Tibial nerve (tissue), 4 donors: Measurements from ENCODE around the gene LYSMD2. TPM values are rescaled to one million over a fixed set of nuclear protein-coding genes. Genes with fewer than 3 reads are reported as not detected.
A peak's percentile ranks its signal among the peaks of the same experiment; 100 is the strongest.

Experiments
- DNase-seq, 2 donors: peaks; one replicate each; pipeline ENCODE4 v3.0.0-alpha.2; 2019; ENCODE audit warnings: low spot score in 2 of 2
- H3K27ac ChIP-seq, 4 donors: fragments of 200-600 bp; sonication (generic) in 3 of 4; one replicate each; pipeline ENCODE4 v1.5.1; 2017 to 2019; ENCODE audit warnings: mild to moderate bottlenecking in 1 of 4
- H3K27me3 ChIP-seq, 2 donors: fragments of 200-600 bp; sonication (generic) in 1 of 2; one replicate each; pipeline versions ENCODE4 v1.5.1 to v1.6.0; 2017 to 2019
- H3K36me3 ChIP-seq, 3 donors: fragments of 200-600 bp; sonication (generic); one replicate each; pipeline ENCODE4 v1.5.1; 2018 to 2019
- H3K4me1 ChIP-seq, 4 donors: fragments of 200-600 bp; sonication (generic) in 3 of 4; one replicate each; pipeline ENCODE4 v1.5.1; 2017 to 2019
- H3K4me3 ChIP-seq, 4 donors: fragments of 200-600 bp; sonication (generic) in 3 of 4; one replicate each; pipeline ENCODE4 v1.5.1; 2017 to 2019; ENCODE audit warnings: mild to moderate bottlenecking in 1 of 4, moderate library complexity in 1 of 4
- H3K9me3 ChIP-seq, 4 donors: fragments of 200-600 bp; sonication (generic) in 3 of 4; one replicate each; pipeline ENCODE4 v1.5.1; 2017 to 2019
- EP300 ChIP-seq, 2 donors: sonication (generic); formaldehyde crosslinking; IDR thresholded peaks; one replicate each; pipeline ENCODE4 v1.6.1; 2017; ENCODE audit warnings: antibody characterized with exemption in 2 of 2, mild to moderate bottlenecking in 1 of 2
- POLR2A ChIP-seq, 2 donors: fragments of 450-650 bp; IDR thresholded peaks; one replicate each; pipeline ENCODE4 v1.6.1; 2017; ENCODE audit warnings: antibody characterized with exemption in 2 of 2, mild to moderate bottlenecking in 2 of 2, moderate library complexity in 2 of 2
- WGBS, 2 donors: methylation state at CpG; one replicate each; pipeline ENCODE4 v1.1.5; 2018; 5-methylcytosine and 5-hydroxymethylcytosine counted together
- total RNA-seq, 4 donors: library from RNA; depleted of rRNA; stranded (reverse); fragments of >200 nt; gene quantifications; one replicate each; pipeline ENCODE4 v1.1.0, GENCODE V29; 2016
- TF ChIP-seq, protein P1 (sequence below), 5 experiments: fragments of 200-600 bp in 3 of 5; fragments of 450-650 bp in 2 of 5; sonication (generic) in 3 of 5; IDR thresholded peaks; one replicate each; pipeline ENCODE4 v1.5.1; 2016 to 2019; ENCODE audit warnings: antibody characterized with exemption in 5 of 5, mild to moderate bottlenecking in 3 of 5, moderate library complexity in 2 of 5

Gene LYSMD2
- total RNA-seq, 4 donors from 2014 or later = 16.8 to 24.9 (median 19.9) TPM

DNA sequence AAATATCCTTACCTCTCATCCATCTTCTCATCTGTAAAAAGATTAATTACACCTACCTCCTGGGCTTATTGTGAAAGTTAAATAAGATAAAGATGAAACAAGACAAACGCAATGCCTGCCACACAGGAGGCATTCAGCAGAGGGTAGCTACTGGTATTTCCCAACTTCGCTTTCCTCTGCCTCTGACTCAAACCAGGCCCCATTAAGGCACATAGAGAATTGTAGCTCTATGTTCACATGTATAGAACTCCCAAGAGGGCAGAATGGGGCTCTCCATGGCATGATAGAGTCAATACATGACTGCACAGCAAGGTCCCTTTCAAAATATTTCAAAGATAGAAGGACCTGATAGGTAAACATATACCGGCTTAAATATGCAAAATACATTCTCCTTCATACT, 1.4 kb downstream of the LYSMD2 start:
- peak overlapping the region in 3 of 4 donors; percentile 77 to 93 (median 89) for H3K27ac ChIP-seq

DNA sequence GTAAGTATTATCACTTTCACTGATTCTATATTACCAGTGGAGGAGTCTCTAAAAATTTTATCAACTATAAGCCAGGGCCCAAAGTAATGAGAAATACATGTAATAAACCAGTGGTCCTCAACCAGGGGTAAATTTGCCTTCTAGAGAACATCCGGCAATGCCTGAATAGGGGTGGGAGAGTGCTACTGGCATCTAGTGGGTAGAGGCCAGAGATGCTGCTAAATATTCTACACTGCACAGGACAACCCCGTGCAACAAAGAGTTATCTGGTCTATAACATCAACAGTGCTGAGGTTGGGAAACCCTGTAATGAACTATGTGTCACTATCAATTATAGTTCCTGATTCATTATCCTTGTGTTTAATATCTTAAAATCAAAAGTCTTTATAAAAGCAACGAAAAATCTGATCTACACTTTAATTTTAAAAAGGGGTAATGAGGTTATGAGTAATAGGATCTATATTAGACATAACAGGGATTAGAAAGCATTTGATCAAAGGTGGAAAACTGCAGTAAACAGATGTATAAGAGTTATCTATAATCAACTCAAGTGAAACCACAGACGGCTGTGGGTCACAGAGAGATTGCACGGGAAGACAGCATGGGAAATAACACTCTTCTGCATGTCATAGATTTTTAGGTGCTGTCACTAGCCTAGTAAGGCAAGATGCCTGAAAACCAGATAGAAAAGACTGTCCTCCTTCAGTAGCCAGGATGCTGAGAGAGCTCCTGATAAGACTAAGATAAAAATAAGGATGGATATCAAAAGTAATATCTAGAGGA, 2.0 kb downstream of the LYSMD2 start:
- WGBS, 2 donors = 47 to 54% methylated on average over 5 of the region's 5 CpGs
- TF ChIP-seq EP300 (IDR thresholded peaks at IDR 0.05) = no peak
- TF ChIP-seq, protein P1, sequence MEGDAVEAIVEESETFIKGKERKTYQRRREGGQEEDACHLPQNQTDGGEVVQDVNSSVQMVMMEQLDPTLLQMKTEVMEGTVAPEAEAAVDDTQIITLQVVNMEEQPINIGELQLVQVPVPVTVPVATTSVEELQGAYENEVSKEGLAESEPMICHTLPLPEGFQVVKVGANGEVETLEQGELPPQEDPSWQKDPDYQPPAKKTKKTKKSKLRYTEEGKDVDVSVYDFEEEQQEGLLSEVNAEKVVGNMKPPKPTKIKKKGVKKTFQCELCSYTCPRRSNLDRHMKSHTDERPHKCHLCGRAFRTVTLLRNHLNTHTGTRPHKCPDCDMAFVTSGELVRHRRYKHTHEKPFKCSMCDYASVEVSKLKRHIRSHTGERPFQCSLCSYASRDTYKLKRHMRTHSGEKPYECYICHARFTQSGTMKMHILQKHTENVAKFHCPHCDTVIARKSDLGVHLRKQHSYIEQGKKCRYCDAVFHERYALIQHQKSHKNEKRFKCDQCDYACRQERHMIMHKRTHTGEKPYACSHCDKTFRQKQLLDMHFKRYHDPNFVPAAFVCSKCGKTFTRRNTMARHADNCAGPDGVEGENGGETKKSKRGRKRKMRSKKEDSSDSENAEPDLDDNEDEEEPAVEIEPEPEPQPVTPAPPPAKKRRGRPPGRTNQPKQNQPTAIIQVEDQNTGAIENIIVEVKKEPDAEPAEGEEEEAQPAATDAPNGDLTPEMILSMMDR (IDR thresholded peaks at IDR 0.05) = no peak
- Histone ChIP-seq H3K27ac (peak overlapping the region in 3 of 4 donors; percentile 77 to 93 (median 89)), H3K36me3 (no peaks in the 10 kb centered on the region), H3K4me3 (peak overlapping the region in 1 of 4 donors; percentile 77), H3K4me1 (peaks cover 2 to 70% (median 27%) of the 10 kb centered on the region in 4 donors), H3K27me3 (no peaks in the 10 kb centered on the region), H3K9me3 (no peaks in the 10 kb centered on the region)
- DNase-seq = no peak

More for the DNA sequence above, 1.4 kb downstream of the LYSMD2 start:
- DNase-seq = no peak
- Histone ChIP-seq H3K27me3 (no peaks in the 10 kb centered on the region), H3K4me3 (peak overlapping the region in 2 of 4 donors; percentile 77 to 92), H3K4me1 (peaks cover 2 to 64% (median 23%) of the 10 kb centered on the region in 4 donors), H3K36me3 (no peaks in the 10 kb centered on the region), H3K9me3 (no peaks in the 10 kb centered on the region)
- no peak for TF ChIP-seq POLR2A (IDR thresholded peaks at IDR 0.05)
- no peak for TF ChIP-seq EP300 (IDR thresholded peaks at IDR 0.05)
- TF ChIP-seq, protein P1 (IDR thresholded peaks at IDR 0.05) = no peak
- WGBS, 2 donors = 44 to 47% methylated on average over 3 of the region's 3 CpGs

DNA sequence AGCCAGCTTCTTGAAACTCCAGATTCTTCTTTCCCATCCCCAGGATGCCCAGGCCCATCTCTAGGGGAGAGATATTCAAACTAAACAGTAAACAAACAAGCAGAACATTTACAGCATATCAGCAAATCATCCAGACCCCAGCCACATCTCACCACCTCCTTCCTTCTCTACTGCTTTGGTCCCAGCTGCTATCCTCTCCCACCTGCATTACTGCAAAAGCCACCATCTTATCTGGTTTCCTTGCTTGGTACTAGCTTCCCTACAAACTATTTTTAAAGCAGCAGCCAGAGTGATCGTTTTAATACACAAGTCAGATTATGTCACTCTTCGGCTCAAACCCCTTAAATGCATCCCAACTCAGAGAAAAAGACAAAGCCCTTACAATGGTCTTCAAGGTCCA, 4.8 kb downstream of the LYSMD2 start:
- 61 to 69% methylated on average over 2 of the region's 2 CpGs for whole genome bisulfite sequencing, 2 donors
- Histone ChIP-seq H3K27ac (peak overlapping the region in 2 of 4 donors; percentile 53 to 80), H3K27me3 (no peaks in the 10 kb centered on the region), H3K4me3 (no peak overlapping the region), H3K4me1 (peaks cover 2 to 59% (median 27%) of the 10 kb centered on the region in 4 donors), H3K9me3 (no peaks in the 10 kb centered on the region), H3K36me3 (no peaks in the 10 kb centered on the region)
- no peak for TF ChIP-seq EP300 (IDR thresholded peaks at IDR 0.05)
- TF ChIP-seq, protein P1 (IDR thresholded peaks at IDR 0.05) = no peak
- DNase-seq = no peak

DNA sequence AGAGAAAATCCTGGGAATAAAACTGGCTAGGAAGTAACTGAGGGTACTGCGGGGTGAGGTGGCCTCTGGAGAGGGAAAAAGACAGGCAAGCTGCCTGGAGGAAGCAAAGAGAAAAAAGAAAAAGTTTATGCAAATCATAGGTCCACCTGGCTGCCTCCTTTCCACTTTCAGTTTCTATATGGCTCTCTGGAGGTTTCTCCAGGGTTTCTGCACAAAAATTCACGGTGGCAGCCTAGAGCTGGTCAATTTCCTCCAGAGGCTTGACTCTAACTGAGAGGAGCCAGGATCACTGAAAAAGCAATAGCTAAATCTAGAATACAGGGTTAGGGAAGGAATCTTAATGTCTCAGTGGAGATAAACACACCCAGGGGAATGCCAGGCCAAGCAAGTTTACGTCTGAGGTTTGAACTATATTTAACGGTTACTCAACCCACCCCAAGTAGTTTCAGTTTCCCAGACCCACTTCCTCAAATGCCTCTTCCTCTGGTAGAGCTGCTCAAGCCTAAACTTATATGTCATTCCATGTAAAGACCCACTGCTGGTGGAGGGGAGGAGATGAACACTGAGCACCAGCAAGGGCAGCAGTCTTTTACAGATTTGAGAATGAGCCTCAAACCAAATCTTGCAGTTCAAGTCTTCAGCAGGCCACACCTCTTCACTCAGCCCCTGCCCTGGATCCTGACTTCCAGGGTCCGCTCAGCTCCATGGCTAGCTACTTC, 5.7 kb downstream of the LYSMD2 start:
- H3K36me3 ChIP-seq = no peaks in the 10 kb centered on the region
- H3K4me1 ChIP-seq = peaks cover 2 to 60% (median 27%) of the 10 kb centered on the region in 4 donors
- no peak for DNase-seq
- 28 to 38% methylated on average over 5 of the region's 5 CpGs for WGBS, 2 donors
- H3K27ac ChIP-seq = peak overlapping the region in 3 of 4 donors; percentile 53 to 80 (median 70)
- no peaks in the 10 kb centered on the region for H3K9me3 ChIP-seq
- H3K27me3 ChIP-seq = no peaks in the 10 kb centered on the region
- peak overlapping the region in 2 of 4 donors; percentile 22 to 25 for H3K4me3 ChIP-seq
- TF ChIP-seq, protein P1 (IDR thresholded peaks at IDR 0.05) = no peak
- peak in 1 of 2 donors; percentile 67 for TF ChIP-seq EP300 (IDR thresholded peaks at IDR 0.05)
- no peak for TF ChIP-seq POLR2A (IDR thresholded peaks at IDR 0.05)
